Keratinocyte (primary cell): Measurements from ENCODE around the gene AKR1D1.

ENCODE experiments used
- EZH2 ChIP-seq: IDR thresholded peaks from one replicate; pipeline ENCODE4 v1.6.1; 2012; ENCODE audit warnings: inconsistent platforms, mild to moderate bottlenecking, low read length, moderate library complexity
- TF ChIP-seq, protein P1 (sequence below), 3 experiments: IDR thresholded peaks in 1 of 3; conservative IDR thresholded peaks in 1 of 3; optimal IDR thresholded peaks in 1 of 3; 2 replicates in 2 of 3; 3 replicates in 1 of 3; pipeline versions ENCODE3 to v1.5.1; 2011; ENCODE audit warnings: low read length in 3 of 3, mild to moderate bottlenecking in 3 of 3, moderate library complexity in 2 of 3, control low read depth in 1 of 3, inconsistent platforms in 1 of 3; ENCODE audit not compliant: insufficient read depth in 2 of 3; ENCODE audit errors: extremely low read depth in 1 of 3

GRCh38 chr7:138065827-138066226 lies 10.4 kb upstream of the AKR1D1 start:
- TF ChIP-seq, protein P1, sequence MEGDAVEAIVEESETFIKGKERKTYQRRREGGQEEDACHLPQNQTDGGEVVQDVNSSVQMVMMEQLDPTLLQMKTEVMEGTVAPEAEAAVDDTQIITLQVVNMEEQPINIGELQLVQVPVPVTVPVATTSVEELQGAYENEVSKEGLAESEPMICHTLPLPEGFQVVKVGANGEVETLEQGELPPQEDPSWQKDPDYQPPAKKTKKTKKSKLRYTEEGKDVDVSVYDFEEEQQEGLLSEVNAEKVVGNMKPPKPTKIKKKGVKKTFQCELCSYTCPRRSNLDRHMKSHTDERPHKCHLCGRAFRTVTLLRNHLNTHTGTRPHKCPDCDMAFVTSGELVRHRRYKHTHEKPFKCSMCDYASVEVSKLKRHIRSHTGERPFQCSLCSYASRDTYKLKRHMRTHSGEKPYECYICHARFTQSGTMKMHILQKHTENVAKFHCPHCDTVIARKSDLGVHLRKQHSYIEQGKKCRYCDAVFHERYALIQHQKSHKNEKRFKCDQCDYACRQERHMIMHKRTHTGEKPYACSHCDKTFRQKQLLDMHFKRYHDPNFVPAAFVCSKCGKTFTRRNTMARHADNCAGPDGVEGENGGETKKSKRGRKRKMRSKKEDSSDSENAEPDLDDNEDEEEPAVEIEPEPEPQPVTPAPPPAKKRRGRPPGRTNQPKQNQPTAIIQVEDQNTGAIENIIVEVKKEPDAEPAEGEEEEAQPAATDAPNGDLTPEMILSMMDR (optimal IDR thresholded peaks at IDR 0.05 in 1 of 3, IDR thresholded peaks at IDR 0.05 in 1 of 3, conservative IDR thresholded peaks at IDR 0.05 in 1 of 3; ENCODE audit: extremely low read depth in 1 of 3, insufficient read depth in 2 of 3, low read length in 3 of 3): no peak
- no peak for TF ChIP-seq EZH2
